Measurements from ENCODE around the gene B3GNT9.

The B3GNT9 gene

GRCh38 chr16:67166110-67166547, 15.3 kb upstream of the B3GNT9 start:
- no peaks in the 10 kb centered on the region for H3K27me3 ChIP-seq (ENCODE audit: insufficient read depth, low read length, poor library complexity, severe bottlenecking)

DNA sequence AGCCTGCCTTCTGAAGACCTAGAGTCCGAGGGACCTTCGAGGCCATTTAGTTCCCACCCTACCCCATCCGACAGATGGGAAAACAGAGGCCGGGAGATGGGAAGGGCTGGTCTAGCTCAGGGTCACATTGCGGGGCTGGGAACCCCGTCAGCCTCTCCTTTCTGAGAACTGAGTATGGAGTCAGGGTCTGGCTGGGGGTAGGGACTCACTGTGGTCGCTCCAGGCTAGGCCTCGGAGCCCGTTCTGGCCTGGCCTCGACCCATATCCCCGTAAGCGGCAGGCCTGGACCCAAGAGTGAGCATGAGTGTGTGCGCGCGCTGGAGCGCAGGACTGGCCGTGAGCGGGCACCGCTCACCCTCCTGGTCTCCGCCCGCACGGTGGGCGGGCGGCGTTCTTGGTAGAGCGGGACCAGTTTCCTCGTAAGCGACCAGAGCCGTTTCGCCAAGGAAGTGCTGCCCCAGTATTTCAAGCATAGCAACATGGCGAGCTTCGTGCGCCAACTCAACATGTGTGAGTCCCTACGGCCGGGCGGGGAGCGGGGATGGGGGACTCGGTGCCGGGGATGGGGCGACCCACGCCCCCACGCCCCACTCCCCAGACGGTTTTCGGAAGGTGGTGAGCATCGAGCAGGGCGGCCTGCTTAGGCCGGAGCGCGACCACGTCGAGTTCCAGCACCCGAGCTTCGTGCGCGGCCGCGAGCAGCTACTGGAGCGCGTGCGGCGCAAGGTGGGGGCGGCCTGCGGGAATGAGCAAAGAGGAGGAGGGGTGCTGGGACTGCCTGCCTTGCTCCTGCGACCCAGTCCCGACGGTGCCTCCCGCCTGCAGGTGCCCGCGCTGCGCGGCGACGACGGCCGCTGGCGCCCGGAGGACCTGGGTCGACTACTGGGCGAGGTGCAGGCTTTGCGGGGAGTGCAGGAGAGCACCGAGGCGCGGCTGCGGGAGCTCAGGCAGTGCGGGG, 14.6 kb upstream of the B3GNT9 start:
- Histone ChIP-seq H3K4me1 (ENCODE audit: insufficient read depth, low read length, poor library complexity, severe bottlenecking) (peaks cover 13% of the 10 kb centered on the region), H3K4me3 (ENCODE audit: low read length, poor library complexity, severe bottlenecking) (no peak overlapping the region), H2AFZ (ENCODE audit: low read length) (no peak overlapping the region), H3K36me3 (ENCODE audit: insufficient read depth, low read length) (no peaks in the 10 kb centered on the region), H4K20me1 (ENCODE audit: insufficient read depth, low read length, poor library complexity, severe bottlenecking) (no peaks in the 10 kb centered on the region), H3F3A (ENCODE audit: low read depth) (no peaks in the 10 kb centered on the region), H3K27me3 (ENCODE audit: insufficient read depth, low read length, poor library complexity, severe bottlenecking) (no peaks in the 10 kb centered on the region), H3K9ac (ENCODE audit: low read depth, low read length, poor library complexity, severe bottlenecking) (no peak overlapping the region), H3K9me2 (replicated peaks; ENCODE audit: low read depth, low read length) (no peaks in the 10 kb centered on the region), H3K9me3 (ENCODE audit: insufficient read depth, low read depth, low read length) (no peaks in the 10 kb centered on the region), H3K79me2 (ENCODE audit: insufficient read depth, low read length) (no peaks in the 10 kb centered on the region), H3K4me2 (ENCODE audit: low read depth, low read length, poor library complexity, severe bottlenecking) (no peak overlapping the region)
- TF ChIP-seq EZH2phosphoT487 (IDR thresholded peaks at IDR 0.05; ENCODE audit: borderline replicate concordance), result no peak
- TF ChIP-seq, protein P1, sequence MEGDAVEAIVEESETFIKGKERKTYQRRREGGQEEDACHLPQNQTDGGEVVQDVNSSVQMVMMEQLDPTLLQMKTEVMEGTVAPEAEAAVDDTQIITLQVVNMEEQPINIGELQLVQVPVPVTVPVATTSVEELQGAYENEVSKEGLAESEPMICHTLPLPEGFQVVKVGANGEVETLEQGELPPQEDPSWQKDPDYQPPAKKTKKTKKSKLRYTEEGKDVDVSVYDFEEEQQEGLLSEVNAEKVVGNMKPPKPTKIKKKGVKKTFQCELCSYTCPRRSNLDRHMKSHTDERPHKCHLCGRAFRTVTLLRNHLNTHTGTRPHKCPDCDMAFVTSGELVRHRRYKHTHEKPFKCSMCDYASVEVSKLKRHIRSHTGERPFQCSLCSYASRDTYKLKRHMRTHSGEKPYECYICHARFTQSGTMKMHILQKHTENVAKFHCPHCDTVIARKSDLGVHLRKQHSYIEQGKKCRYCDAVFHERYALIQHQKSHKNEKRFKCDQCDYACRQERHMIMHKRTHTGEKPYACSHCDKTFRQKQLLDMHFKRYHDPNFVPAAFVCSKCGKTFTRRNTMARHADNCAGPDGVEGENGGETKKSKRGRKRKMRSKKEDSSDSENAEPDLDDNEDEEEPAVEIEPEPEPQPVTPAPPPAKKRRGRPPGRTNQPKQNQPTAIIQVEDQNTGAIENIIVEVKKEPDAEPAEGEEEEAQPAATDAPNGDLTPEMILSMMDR (conservative IDR thresholded peaks at IDR 0.05; ENCODE audit: low read length), result no peak

More at GRCh38 chr16:67166110-67166547, 15.3 kb upstream of the B3GNT9 start:
- H3K4me2 ChIP-seq (ENCODE audit: low read depth, low read length, poor library complexity, severe bottlenecking), result no peak overlapping the region
- TF ChIP-seq EZH2phosphoT487 (IDR thresholded peaks at IDR 0.05; ENCODE audit: borderline replicate concordance), result no peak
- TF ChIP-seq, protein P1 (conservative IDR thresholded peaks at IDR 0.05; ENCODE audit: low read length), result no peak
- H3K36me3 ChIP-seq (ENCODE audit: insufficient read depth, low read length), result no peaks in the 10 kb centered on the region
- no peaks in the 10 kb centered on the region for H3K79me2 ChIP-seq (ENCODE audit: insufficient read depth, low read length)
- no peaks in the 10 kb centered on the region for H4K20me1 ChIP-seq (ENCODE audit: insufficient read depth, low read length, poor library complexity, severe bottlenecking)
- H3K9me2 ChIP-seq (replicated peaks; ENCODE audit: low read depth, low read length), result no peaks in the 10 kb centered on the region
- no peaks in the 10 kb centered on the region for H3F3A ChIP-seq (ENCODE audit: low read depth)
- no peak overlapping the region for H3K9ac ChIP-seq (ENCODE audit: low read depth, low read length, poor library complexity, severe bottlenecking)
- no peak overlapping the region for H3K4me3 ChIP-seq (ENCODE audit: low read length, poor library complexity, severe bottlenecking)
- H3K9me3 ChIP-seq (ENCODE audit: insufficient read depth, low read depth, low read length), result no peaks in the 10 kb centered on the region
- H3K4me1 ChIP-seq (ENCODE audit: insufficient read depth, low read length, poor library complexity, severe bottlenecking), result peaks cover 13% of the 10 kb centered on the region
- H2AFZ ChIP-seq (ENCODE audit: low read length), result no peak overlapping the region

DNA sequence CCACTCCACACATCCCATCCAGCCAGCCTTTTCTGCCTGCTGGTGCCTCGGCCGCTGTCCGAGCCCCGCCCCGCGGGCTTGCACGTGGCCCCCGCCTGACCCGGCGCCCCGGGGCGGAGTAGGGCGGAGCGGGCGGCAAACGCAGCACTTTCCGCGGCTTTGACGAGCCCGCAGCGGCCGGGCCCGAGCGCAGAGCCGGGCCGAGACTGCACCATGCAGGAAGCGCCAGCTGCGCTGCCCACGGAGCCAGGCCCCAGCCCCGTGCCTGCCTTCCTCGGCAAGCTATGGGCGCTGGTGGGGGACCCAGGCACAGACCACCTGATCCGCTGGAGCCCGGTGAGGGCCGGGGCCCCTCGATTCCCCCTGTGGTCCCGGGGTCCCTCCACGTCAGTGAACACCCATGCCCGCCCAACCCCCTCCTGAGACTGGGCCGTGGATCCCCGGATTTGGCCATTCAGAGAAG, 13.8 kb upstream of the B3GNT9 start, which contains the start of gene HSF4:
HSF4 (plus strand) TSS at position 147 of the 463 bp plus-strand sequence; CDS start at position 214, 67 bp downstream.
- H4K20me1 ChIP-seq (ENCODE audit: insufficient read depth, low read length, poor library complexity, severe bottlenecking), result no peaks in the 10 kb centered on the region
- no peak within 1 kb of the TSS for H3K4me3 ChIP-seq (ENCODE audit: low read length, poor library complexity, severe bottlenecking)
- H3K9me3 ChIP-seq (ENCODE audit: insufficient read depth, low read depth, low read length), result no peaks in the 10 kb centered on the region
- no peaks in the 10 kb centered on the region for H3F3A ChIP-seq (ENCODE audit: low read depth)
- peaks cover 7% of the 10 kb centered on the region for H3K4me1 ChIP-seq (ENCODE audit: insufficient read depth, low read length, poor library complexity, severe bottlenecking)
- TF ChIP-seq EZH2phosphoT487 (IDR thresholded peaks at IDR 0.05; ENCODE audit: borderline replicate concordance), result no peak
- TF ChIP-seq, protein P1 (conservative IDR thresholded peaks at IDR 0.05; ENCODE audit: low read length), result no peak
- H3K9me2 ChIP-seq (replicated peaks; ENCODE audit: low read depth, low read length), result no peaks in the 10 kb centered on the region
- no peaks in the 10 kb centered on the region for H3K36me3 ChIP-seq (ENCODE audit: insufficient read depth, low read length)
- H3K9ac ChIP-seq (ENCODE audit: low read depth, low read length, poor library complexity, severe bottlenecking), result no peak within 1 kb of the TSS
- H2AFZ ChIP-seq (ENCODE audit: low read length), result no peak within 1 kb of the TSS
- no peak within 1 kb of the TSS for H3K4me2 ChIP-seq (ENCODE audit: low read depth, low read length, poor library complexity, severe bottlenecking)
- H3K27me3 ChIP-seq (ENCODE audit: insufficient read depth, low read length, poor library complexity, severe bottlenecking), result no peaks in the 10 kb centered on the region
- peaks cover under 1% of the 10 kb centered on the region; the same call in 1 of the 2 replicates for H3K79me2 ChIP-seq (ENCODE audit: insufficient read depth, low read length)
